NB4 (cell line): ENCODE results near the gene CDCA7L.

Experiments used
- DNase-seq: peaks from one replicate; pipeline ENCODE4 v3.0.0; 2010; ENCODE audit warnings: low read depth
- H3K4me3 ChIP-seq: one replicate; pipeline ENCODE4 v1.5.1; 2011; ENCODE audit warnings: mild to moderate bottlenecking, low read depth, low read length, moderate library complexity
- CTCF ChIP-seq: IDR thresholded peaks from one replicate; pipeline ENCODE4 v1.5.1; 2012; ENCODE audit warnings: low read depth, low read length
- MAX ChIP-seq: IDR thresholded peaks from 2 replicates; pipeline ENCODE4 v1.6.1; 2011; ENCODE audit warnings: low read depth, low read length
- MYC ChIP-seq: IDR thresholded peaks from 2 replicates; pipeline ENCODE4 v1.6.1; 2011; ENCODE audit warnings: low read depth, low read length
- POLR2A ChIP-seq: IDR thresholded peaks from 2 replicates; pipeline ENCODE4 v1.6.1; 2011; ENCODE audit warnings: mild to moderate bottlenecking; ENCODE audit not compliant: insufficient read length; ENCODE audit errors: extremely low read depth

The CDCA7L gene

GRCh38 chr7:21980926-21981500 lies 35.3 kb upstream of the CDCA7L start:
- TF ChIP-seq CTCF (no peak), POLR2A (no peak), MYC (no peak), MAX (no peak)

GRCh38 chr7:21972397-21972784 lies 26.7 kb upstream of the CDCA7L start:
- H3K4me3 ChIP-seq: no peak overlapping the region
- TF ChIP-seq CTCF (no peak), POLR2A (no peak), MAX (no peak), MYC (no peak)
- no peak for DNase-seq

More at GRCh38 chr7:21980926-21981500, 35.3 kb upstream of the CDCA7L start:
- no peak overlapping the region for H3K4me3 ChIP-seq
- no peak for DNase-seq

GRCh38 chr7:21971780-21972396 lies 26.2 kb upstream of the CDCA7L start:
- DNase-seq: no peak
- no peak for TF ChIP-seq MYC
- no peak for TF ChIP-seq MAX
- no peak overlapping the region for H3K4me3 ChIP-seq

- DNase-seq: no peak
Observed at GRCh38 chr7:21969822-21970221, 24.1 kb upstream of the CDCA7L start.

GRCh38 chr7:21967598-21968003 lies 21.9 kb upstream of the CDCA7L start:
- no peak overlapping the region for H3K4me3 ChIP-seq
- peak; percentile 26 for DNase-seq
- TF ChIP-seq MYC (no peak), CTCF (no peak), POLR2A (no peak), MAX (no peak)

More at GRCh38 chr7:21969822-21970221, 24.1 kb upstream of the CDCA7L start:
- no peak for TF ChIP-seq MAX
- TF ChIP-seq MYC: no peak
- no peak for TF ChIP-seq CTCF
- TF ChIP-seq POLR2A: no peak
- no peak overlapping the region for H3K4me3 ChIP-seq

- no peak for DNase-seq
- TF ChIP-seq MAX (no peak), POLR2A (no peak), CTCF (no peak), MYC (no peak)
- no peak overlapping the region for H3K4me3 ChIP-seq
Observed at GRCh38 chr7:21966271-21966670, 20.6 kb upstream of the CDCA7L start.
